ENCODE measurements around the gene PIEZO1.
"Not testable (repeated sequence)": the region's sequence is repeated elsewhere in the genome, so short reads cannot be mapped to it uniquely, and the experiment has no call there.

Gene PIEZO1

GRCh38 chr16:88790312-88791211 is 5.5 kb upstream of the PIEZO1 start:
- no peak overlapping the region for H3K27ac ChIP-seq (ENCODE audit: low read length)
- no peak overlapping the region for H3K4me3 ChIP-seq (ENCODE audit: low read length in 2 of 2)
- peaks cover 5% of the 10 kb centered on the region for H3K4me1 ChIP-seq (ENCODE audit: control insufficient read depth, insufficient read depth, low read length)
- peaks cover 11 to 13% of the 10 kb centered on the region in 2 donors for H3K27me3 ChIP-seq (ENCODE audit: control insufficient read depth in 1 of 2, insufficient read depth in 2 of 2, low read length in 2 of 2)
- H3K9ac ChIP-seq (ENCODE audit: low read length in 2 of 2) = no peak overlapping the region
- H3K36me3 ChIP-seq (ENCODE audit: control insufficient read depth in 2 of 2, insufficient read depth in 2 of 2, low read length in 2 of 2) = no peaks in the 10 kb centered on the region
- no peaks in the 10 kb centered on the region for H3K9me3 ChIP-seq (ENCODE audit: control insufficient read depth in 2 of 2, low read length in 2 of 2)

GRCh38 chr16:88789594-88789993 is 4.6 kb upstream of the PIEZO1 start:
- Histone ChIP-seq H3K4me1 (ENCODE audit: control insufficient read depth, insufficient read depth, low read length) (peaks cover 9% of the 10 kb centered on the region), H3K27me3 (ENCODE audit: control insufficient read depth in 1 of 2, insufficient read depth in 2 of 2, low read length in 2 of 2) (peaks cover 11 to 13% of the 10 kb centered on the region in 2 donors), H3K4me3 (ENCODE audit: low read length in 2 of 2) (no peak overlapping the region), H3K9ac (ENCODE audit: low read length in 2 of 2) (no peak overlapping the region), H3K9me3 (ENCODE audit: control insufficient read depth in 2 of 2, low read length in 2 of 2) (no peaks in the 10 kb centered on the region), H3K36me3 (ENCODE audit: control insufficient read depth in 2 of 2, insufficient read depth in 2 of 2, low read length in 2 of 2) (no peaks in the 10 kb centered on the region), H3K27ac (ENCODE audit: low read length) (no peak overlapping the region)

DNA sequence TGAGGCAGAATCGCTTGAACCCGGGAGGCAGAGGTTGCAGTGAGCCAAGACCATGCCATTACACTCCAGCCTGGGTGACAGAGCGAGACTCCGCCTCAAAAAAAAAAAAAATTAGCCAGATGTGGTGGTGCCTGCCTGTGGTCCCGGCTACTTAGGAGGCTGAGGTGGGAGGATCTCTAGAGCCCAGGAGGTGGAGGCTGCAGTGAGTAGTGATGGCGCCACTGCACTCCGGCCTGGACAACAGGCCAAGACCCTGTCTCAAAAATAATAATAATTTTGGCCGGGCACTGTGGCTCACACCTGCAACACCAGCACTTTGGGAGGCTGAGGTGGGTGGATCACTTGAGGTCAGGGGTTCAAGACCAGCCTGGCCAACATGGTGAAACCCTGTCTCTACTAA is 3.7 kb upstream of the PIEZO1 start:
- not testable (repeated sequence) for H3K4me3 ChIP-seq (ENCODE audit: low read length in 2 of 2); H3K27ac ChIP-seq (ENCODE audit: low read length); H3K9ac ChIP-seq (ENCODE audit: low read length in 2 of 2); H3K9me3 ChIP-seq (ENCODE audit: control insufficient read depth in 2 of 2, low read length in 2 of 2); H3K36me3 ChIP-seq (ENCODE audit: control insufficient read depth in 2 of 2, insufficient read depth in 2 of 2, low read length in 2 of 2)
- peaks cover 16% of the 10 kb centered on the region for H3K4me1 ChIP-seq (ENCODE audit: control insufficient read depth, insufficient read depth, low read length)
- peaks cover 11 to 13% of the 10 kb centered on the region in 2 donors for H3K27me3 ChIP-seq (ENCODE audit: control insufficient read depth in 1 of 2, insufficient read depth in 2 of 2, low read length in 2 of 2)

DNA sequence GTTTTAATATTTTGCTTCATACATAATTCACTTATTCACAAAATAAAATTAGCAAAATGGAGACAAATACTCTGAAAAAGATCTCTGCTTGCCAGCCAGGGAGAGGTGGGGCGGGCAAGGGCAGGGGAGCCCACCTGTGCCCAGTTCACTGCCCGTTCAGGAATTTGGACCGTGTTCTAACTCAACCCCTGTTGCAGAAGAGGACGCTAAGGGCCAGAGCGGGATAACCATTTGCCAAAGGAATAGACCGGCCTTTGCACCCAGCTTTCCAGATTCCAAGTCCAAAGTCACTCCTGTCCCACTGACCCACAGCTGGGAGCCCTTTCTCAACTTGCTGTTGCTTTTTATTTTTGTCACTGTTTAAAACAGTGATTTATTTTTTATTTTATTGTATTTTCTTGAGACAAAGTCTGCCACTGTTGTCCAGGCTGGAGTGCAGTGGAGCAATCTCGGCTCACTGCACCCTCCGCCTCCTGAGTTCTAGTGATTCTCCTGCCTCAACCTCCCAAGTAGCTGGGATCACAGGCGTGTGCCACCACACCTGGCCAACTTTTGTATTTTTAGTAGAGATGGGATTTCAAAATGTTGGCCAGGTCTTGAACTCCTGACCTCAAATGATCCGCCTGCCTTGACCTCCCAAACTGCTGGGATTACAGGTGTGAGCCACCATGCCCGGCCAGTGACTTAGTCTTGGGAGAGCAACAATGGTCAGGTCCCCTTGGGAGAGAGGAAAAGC is 2.7 kb upstream of the PIEZO1 start:
- Histone ChIP-seq H3K27me3 (ENCODE audit: control insufficient read depth in 1 of 2, insufficient read depth in 2 of 2, low read length in 2 of 2) (peaks cover 6 to 9% of the 10 kb centered on the region in 2 donors), H3K9ac (ENCODE audit: low read length in 2 of 2) (no peak overlapping the region), H3K9me3 (ENCODE audit: control insufficient read depth in 2 of 2, low read length in 2 of 2) (no peaks in the 10 kb centered on the region), H3K4me3 (ENCODE audit: low read length in 2 of 2) (no peak overlapping the region), H3K36me3 (ENCODE audit: control insufficient read depth in 2 of 2, insufficient read depth in 2 of 2, low read length in 2 of 2) (no peaks in the 10 kb centered on the region), H3K27ac (ENCODE audit: low read length) (no peak overlapping the region), H3K4me1 (ENCODE audit: control insufficient read depth, insufficient read depth, low read length) (peaks cover 27% of the 10 kb centered on the region)

DNA sequence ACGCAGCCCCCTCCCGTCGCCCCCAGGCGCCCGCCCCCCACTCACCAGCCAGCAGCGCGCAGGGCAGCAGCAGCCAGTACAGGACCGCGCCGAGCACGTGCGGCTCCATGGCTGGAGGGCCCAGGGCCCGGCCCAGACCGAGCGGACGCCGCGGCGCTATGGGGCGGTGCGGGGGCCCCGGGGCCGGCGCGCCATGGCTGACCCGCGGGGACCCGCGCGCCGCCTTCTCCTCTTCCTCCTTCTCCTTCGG is 239 bp downstream of the PIEZO1 start:
- no peaks in the 10 kb centered on the region for H3K36me3 ChIP-seq (ENCODE audit: control insufficient read depth in 2 of 2, insufficient read depth in 2 of 2, low read length in 2 of 2)
- H3K4me3 ChIP-seq (ENCODE audit: low read length in 2 of 2) = peak overlapping the region; percentile 65 to 79
- H3K27ac ChIP-seq (ENCODE audit: low read length) = peak overlapping the region; percentile 93
- H3K9ac ChIP-seq (ENCODE audit: low read length in 2 of 2) = peak overlapping the region in 1 of 2 donors; percentile 83
- peaks cover 54% of the 10 kb centered on the region for H3K4me1 ChIP-seq (ENCODE audit: control insufficient read depth, insufficient read depth, low read length)
- no peaks in the 10 kb centered on the region for H3K9me3 ChIP-seq (ENCODE audit: control insufficient read depth in 2 of 2, low read length in 2 of 2)
- H3K27me3 ChIP-seq (ENCODE audit: control insufficient read depth in 1 of 2, insufficient read depth in 2 of 2, low read length in 2 of 2) = no peaks in the 10 kb centered on the region

DNA sequence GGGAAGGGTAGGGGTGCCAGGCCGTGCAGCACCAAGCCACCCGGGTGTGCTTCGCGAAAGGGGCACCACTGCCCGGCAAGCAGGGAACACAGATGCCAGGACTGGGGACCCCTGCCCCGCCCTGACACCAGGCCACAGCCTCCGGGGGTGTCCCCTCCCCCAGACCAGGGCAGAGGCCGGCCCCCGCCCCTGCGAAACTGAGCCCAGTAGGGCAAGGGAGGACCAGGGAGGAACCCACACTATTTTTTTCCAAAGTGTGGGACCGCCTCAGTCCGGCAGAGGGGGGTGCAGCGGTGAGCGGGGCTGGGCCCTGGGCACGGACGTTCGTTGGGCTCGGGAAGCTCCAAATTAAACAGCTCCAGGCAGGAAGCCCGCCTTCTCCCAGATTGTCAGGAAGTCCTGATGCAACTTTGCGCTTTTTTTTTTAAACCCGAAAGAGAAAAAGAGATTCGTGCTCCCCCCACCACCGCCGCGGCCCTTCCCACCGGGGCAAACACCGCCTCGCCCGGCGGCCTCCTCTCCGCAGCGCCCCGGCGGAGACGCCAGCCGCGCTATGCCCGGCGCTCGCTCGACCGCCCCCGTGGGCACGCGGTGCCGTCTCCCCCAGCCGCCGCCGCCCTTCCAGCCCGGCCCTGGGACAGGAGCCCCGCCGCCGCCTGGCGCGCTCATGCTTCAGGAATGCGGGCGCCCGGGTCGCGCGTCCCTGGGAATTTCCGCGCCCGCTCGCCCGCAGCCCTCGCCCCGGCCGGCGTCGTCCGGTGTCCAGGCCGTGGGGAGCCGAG is 755 bp downstream of the PIEZO1 start:
- H3K27ac ChIP-seq (ENCODE audit: low read length) = peak overlapping the region; percentile 93
- peaks cover 59% of the 10 kb centered on the region for H3K4me1 ChIP-seq (ENCODE audit: control insufficient read depth, insufficient read depth, low read length)

GRCh38 chr16:88783391-88784073 is 1.5 kb downstream of the PIEZO1 start:
- H3K27me3 ChIP-seq (ENCODE audit: control insufficient read depth in 1 of 2, insufficient read depth in 2 of 2, low read length in 2 of 2) = no peaks in the 10 kb centered on the region
- no peaks in the 10 kb centered on the region for H3K36me3 ChIP-seq (ENCODE audit: control insufficient read depth in 2 of 2, insufficient read depth in 2 of 2, low read length in 2 of 2)
- no peaks in the 10 kb centered on the region for H3K9me3 ChIP-seq (ENCODE audit: control insufficient read depth in 2 of 2, low read length in 2 of 2)
- H3K9ac ChIP-seq (ENCODE audit: low read length in 2 of 2) = peak overlapping the region; percentile 82 to 83
- H3K27ac ChIP-seq (ENCODE audit: low read length) = peak overlapping the region; percentile 93
- H3K4me1 ChIP-seq (ENCODE audit: control insufficient read depth, insufficient read depth, low read length) = peaks cover 66% of the 10 kb centered on the region
- H3K4me3 ChIP-seq (ENCODE audit: low read length in 2 of 2) = peak overlapping the region; percentile 65 to 79

More for the DNA sequence above, 755 bp downstream of the PIEZO1 start:
- H3K9ac ChIP-seq (ENCODE audit: low read length in 2 of 2) = peak overlapping the region; percentile 82 to 83
- no peaks in the 10 kb centered on the region for H3K36me3 ChIP-seq (ENCODE audit: control insufficient read depth in 2 of 2, insufficient read depth in 2 of 2, low read length in 2 of 2)
- no peaks in the 10 kb centered on the region for H3K27me3 ChIP-seq (ENCODE audit: control insufficient read depth in 1 of 2, insufficient read depth in 2 of 2, low read length in 2 of 2)
- peak overlapping the region; percentile 65 to 79 for H3K4me3 ChIP-seq (ENCODE audit: low read length in 2 of 2)
- no peaks in the 10 kb centered on the region for H3K9me3 ChIP-seq (ENCODE audit: control insufficient read depth in 2 of 2, low read length in 2 of 2)

DNA sequence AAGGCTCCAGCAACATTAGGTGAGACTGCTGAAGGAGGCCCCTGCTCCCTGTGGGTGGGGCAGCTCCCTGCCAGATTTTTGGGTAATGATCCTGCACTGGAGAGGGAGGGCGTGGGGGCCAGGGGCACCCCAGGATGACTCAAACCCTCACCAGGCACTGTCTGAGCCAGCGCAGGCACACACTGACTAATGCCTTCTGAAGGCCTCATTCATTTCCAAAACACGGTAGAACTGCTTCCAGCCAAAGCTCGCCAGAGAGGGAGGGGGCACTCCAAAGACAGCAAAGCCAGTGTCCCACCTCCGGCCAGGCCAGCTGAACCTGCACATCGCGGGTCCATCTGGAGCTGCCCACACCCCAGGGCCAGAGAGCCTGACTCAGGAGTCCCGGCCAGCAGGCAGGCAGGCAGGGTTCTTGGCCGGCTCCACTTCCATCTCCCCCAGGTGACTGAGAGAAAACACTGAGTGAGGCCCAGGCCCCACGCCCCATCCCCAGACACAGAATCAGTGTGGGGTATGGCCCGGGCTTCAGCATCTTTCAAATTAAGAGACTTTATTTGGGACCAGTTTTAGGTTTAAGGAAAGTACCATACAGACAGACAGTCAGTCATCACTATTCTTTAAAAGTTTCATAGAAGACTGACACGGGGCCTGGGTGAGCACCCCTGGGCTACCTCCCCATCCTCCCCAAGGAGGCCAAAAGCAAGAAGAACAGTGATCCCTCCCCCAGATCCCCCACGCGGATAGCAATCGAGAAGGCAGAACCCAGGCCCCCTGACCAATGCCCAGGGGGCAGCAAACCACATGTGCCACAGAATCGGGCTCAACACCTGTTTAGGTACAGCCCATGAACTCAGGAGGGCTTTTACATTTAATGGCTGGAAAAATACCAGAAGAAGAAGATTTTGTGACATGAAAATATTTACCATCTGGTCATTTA is 2.3 kb downstream of the PIEZO1 start:
- peak overlapping the region; percentile 93 for H3K27ac ChIP-seq (ENCODE audit: low read length)
- no peaks in the 10 kb centered on the region for H3K36me3 ChIP-seq (ENCODE audit: control insufficient read depth in 2 of 2, insufficient read depth in 2 of 2, low read length in 2 of 2)
- peaks cover 74% of the 10 kb centered on the region for H3K4me1 ChIP-seq (ENCODE audit: control insufficient read depth, insufficient read depth, low read length)
- peak overlapping the region; percentile 65 to 79 for H3K4me3 ChIP-seq (ENCODE audit: low read length in 2 of 2)
- H3K27me3 ChIP-seq (ENCODE audit: control insufficient read depth in 1 of 2, insufficient read depth in 2 of 2, low read length in 2 of 2) = no peaks in the 10 kb centered on the region
- peak overlapping the region; percentile 82 to 83 for H3K9ac ChIP-seq (ENCODE audit: low read length in 2 of 2)
- no peaks in the 10 kb centered on the region for H3K9me3 ChIP-seq (ENCODE audit: control insufficient read depth in 2 of 2, low read length in 2 of 2)

DNA sequence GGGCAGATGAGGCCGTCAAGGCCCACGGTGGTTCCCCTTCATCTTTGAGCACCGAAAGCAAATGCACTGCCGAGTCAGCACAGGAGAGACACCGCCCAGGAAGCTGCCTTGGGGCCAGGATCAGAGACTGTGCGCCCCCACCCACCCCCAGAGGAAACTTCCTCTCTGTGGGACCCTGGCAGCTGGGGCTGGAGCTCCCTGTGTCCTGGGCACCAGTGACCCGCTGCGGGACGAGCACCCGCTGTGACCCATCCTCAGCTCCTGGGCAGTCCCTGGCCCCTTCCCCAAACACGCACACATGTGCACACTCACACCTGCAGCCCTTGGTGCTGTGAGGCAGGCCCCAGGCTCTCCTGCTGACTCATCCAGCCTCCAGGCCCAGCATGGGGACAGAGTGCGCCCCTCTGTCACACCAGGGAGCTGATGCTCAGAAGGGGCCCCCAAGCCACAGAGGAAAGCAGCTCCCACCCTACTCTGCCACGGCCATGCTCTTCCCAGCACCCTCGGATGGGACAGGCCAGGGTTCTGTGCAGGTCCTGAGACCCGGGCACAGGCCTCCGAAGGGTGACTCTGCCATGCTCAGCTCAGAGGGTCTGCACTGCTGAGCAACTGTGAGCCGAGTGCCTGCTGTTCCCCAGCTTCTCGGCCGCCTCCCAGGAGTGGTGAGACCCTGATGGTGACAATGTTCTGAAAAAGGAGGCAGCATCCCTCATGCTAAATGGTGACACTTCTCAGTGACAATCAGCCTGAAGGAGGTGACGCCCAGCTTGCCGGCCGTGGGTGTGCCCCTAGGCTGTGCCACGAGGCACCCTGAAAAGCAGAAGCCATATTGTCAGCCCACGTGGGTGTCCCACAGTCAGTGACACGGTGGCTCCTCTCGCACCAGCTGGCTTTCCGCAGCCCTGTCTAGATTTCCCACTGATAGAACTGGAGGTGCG is 3.6 kb downstream of the PIEZO1 start:
- Histone ChIP-seq H3K4me1 (ENCODE audit: control insufficient read depth, insufficient read depth, low read length) (peaks cover 88% of the 10 kb centered on the region), H3K9me3 (ENCODE audit: control insufficient read depth in 2 of 2, low read length in 2 of 2) (no peaks in the 10 kb centered on the region), H3K27ac (ENCODE audit: low read length) (peak overlapping the region; percentile 93), H3K9ac (ENCODE audit: low read length in 2 of 2) (peak overlapping the region in 1 of 2 donors; percentile 63), H3K36me3 (ENCODE audit: control insufficient read depth in 2 of 2, insufficient read depth in 2 of 2, low read length in 2 of 2) (no peaks in the 10 kb centered on the region), H3K27me3 (ENCODE audit: control insufficient read depth in 1 of 2, insufficient read depth in 2 of 2, low read length in 2 of 2) (no peaks in the 10 kb centered on the region), H3K4me3 (ENCODE audit: low read length in 2 of 2) (peak overlapping the region in 1 of 2 donors; percentile 22)

Data from stomach smooth muscle (tissue), 2 donors.